Activated T-cell treated with anti-CD3 and anti-CD28 coated beads for 24 hours (primary cell): ENCODE measurements around the gene PRKAR1B.
"Not testable (repeated sequence)": the region's sequence is repeated elsewhere in the genome, so short reads cannot be mapped to it uniquely, and the experiment has no call there.

Experiments
- DNase-seq: peaks from one replicate; pipeline ENCODE4 v3.0.0-alpha.2; 2020; ENCODE audit warnings: low read depth

Gene PRKAR1B

DNA sequence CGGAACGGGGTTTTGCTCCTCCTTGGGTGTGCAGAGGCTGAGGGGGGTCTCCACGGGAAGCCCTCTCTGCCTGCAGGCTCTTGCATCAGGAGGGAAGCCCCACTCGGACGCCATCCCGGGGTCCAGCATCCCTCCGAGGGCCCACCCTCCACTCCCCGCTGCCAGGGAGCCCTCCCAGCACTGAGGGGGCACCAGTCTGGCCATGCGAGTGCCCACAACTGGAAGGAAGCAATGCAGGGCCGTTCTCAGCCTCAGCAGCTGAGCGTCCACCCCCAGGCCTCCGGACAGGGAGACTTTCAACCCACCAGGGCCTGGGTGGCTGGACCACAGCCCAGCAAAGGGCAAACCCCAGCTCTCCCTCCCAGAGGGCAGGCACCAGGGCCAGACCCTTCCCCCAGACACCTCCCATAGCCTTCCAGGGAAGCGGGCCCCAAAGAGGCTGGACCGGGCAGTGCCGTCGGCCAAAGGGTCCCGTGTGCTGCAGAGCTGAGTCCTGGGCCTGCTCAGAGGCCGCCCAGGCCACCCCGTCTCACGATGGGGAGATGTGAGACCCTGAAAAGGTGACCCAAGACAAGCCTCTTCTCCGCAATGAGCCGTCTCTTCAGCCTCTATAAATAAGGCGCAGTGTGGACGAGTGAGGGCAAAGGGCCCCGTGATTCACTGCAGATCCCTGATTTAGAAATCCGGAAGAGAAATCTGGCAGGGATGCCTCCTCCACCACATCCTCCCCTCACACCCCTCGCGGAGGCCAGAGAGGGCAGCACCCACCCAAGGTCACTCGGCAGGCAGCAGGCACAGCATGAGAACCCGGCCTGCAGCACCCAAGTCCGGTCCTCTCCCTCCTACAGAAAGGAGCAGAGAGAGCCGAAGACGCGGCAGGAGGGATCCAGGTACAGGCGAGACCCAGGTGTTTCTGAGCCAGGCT is 82.4 kb downstream of the PRKAR1B start:
- no peak for DNase-seq

DNA sequence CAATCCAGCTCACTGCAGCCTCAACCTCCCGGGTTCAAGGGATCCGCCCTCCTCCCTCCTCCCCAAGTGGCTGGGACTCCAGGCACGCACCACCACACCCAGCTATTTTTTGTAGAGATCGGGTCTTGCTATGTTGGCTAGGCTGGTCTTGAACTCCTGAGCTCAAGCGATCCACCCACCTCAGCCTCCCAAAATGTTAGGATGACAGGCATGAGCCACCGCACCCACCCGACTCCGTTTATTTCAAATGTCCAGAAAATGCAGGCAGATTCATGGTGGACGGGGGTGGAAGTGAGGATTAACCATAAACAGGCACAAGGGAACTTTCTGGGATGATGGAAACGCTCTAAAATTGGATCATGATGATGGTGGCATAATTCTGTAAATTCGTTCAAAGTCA is 85.1 kb downstream of the PRKAR1B start:
- no peak for DNase-seq

DNA sequence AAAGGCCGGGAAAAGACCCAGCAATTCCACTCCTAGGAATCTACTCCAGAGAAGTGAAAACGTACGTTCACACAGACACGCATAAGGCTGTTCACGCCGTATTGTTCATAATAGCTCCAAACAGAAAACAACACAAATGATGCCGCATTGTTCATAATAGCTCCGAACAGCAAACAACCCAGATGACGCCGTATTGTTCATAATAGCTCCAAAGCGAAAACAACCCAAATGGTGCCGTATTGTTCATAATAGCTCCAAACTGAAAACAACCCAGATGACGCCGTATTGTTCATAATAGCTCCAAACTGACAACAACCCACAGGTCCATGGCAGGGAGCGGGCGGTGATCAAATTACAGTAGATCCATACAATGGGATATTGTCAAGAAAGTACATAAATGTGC is 85.8 kb downstream of the PRKAR1B start:
- DNase-seq = no peak

DNA sequence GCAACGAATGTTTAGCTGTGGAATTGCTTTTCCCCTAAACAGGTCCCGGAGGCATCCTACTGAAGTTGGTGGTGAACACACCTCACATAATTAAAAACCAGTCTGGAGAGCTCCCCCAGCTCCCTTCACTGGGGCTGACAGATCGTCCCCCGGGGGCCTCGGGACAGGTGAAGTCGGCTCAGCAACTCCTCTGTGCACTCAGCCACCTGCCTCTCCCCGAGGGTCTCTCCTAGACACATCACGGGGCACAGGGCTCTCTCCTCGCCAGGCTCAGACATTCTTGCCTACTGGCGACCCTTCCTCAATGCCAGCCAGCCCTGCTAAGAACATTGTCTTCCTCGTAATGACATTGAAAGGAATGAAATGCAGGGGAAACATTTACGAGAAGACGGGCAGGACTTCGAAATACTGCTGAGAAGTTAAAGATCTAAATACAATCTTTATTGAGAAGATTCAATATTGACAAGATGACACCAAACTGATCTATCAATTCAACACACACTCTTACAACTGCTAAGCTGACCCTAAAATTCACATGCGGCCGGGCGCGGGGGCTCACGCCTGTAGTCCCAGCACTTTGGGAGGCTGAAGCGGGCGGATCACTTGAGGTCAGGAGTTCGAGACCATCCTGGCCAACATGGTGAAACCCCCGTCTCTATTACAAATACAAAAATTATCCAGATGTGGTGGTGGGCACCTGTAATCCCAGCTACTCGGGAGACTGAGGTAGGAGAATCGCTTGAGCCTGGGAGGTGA is 88.6 kb downstream of the PRKAR1B start:
- DNase-seq = no peak

DNA sequence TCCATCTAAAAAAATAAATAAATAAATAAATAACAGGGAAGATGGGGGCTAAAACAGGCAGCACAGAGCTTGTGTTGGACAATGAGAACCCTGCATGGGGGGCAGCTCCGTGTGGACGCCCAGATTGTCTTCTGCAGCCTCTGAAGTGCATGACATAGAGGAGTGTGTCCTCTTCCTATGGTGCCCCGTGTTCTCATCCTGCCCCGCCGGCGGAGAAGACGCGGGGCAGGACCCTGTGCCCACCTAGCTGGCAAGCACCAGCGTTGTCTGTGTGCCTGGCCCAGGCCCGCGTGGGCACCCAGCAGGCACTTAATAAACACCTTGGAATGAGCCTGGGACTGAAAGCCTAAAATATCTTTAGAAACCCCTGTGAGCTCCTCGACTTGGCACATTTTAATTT is 89.3 kb downstream of the PRKAR1B start:
- DNase-seq = no peak

DNA sequence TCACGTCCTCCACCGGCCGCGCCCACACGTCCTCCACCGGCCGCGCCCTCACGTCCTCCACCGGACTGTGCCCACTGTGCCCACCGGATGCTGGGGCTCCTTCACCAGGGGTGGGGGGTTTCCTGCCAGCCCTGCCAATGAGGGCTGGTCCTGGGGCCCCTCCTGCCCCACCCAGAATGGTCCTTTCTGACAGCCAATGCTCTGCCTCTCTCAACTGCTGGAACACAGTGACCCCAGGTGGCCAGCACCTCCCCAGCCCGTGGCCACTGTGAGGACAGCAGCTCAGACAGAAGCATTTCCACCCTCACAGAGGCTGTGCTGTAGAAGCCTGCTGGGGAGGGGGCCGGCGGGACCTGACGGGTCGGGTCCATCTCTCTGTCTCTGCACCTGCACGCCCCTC is 90.7 kb downstream of the PRKAR1B start:
- no peak for DNase-seq

DNA sequence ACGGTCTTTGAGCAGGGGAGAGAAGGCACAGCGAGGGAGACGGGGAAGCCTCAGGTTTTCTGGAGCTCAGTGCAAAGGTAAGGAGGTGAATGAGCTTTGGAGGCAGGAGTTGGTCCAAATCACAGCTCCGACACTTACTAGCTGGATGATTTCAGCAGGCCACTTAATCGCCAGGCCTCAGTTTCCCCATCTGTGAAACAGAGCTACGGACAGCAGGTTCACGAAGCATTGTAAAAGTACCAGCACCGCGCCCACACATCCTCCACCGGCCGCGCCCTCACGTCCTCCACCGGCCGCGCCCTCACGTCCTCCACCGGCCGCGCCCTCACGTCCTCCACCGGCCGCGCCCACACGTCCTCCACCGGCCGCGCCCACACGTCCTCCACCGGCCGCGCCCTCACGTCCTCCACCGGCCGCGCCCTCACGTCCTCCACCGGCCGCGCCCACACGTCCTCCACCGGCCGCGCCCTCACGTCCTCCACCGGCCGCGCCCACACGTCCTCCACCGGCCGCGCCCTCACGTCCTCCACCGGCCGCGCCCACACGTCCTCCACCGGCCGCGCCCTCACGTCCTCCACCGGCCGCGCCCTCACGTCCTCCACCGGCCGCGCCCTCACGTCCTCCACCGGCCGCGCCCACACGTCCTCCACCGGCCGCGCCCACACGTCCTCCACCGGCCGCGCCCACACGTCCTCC is 91.2 kb downstream of the PRKAR1B start:
- DNase-seq = not testable (repeated sequence)

DNA sequence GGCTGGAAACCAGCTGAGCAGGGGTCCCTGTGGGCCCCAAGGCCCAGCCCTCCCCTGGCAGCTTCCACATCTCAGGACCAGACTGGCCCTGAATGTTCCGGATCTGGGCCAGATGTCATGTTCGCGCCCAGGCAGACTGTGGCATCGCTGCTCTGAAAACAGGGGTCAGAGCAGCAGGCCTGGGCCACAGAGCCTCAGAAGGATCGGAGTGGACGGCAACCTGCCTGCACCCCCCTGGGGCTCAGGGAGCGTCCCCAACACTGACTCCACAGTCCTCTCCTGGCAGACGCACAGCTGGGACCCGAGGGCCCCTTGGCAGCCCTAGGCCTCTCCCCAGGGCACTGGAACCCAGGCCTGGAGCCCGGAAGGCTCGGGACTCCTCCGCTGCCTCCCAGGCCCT is 91.9 kb downstream of the PRKAR1B start:
- no peak for DNase-seq

DNA sequence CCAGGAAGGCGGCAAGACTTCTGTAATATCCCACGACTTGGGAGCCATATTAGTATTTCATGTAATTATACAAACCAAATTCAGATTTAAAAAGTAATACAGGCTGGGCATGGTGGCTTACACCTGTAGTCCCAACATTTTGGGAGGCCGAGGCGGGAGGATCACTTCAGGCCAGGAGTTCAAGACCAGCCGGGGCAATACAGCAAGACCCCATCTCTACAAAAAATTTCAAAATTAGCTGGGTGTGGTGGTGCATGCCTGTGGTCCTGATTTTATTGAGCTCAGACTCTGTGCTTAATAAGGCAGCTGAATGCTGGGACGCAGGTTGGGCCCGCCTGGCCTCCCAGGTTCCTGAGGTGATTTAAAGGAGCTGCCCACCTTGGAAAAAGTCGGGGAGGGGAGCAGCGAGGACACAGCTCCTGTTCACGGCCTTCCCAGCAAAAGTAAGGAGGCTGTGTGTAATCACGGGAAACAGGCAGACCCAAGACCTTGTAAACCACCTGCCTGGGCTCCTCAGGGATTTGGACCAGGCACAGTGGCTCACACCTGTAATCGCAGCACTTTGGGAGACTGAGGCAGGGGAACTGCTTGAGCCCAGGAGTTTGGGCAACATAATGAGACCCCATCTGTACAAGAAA is 93.6 kb downstream of the PRKAR1B start:
- DNase-seq = no peak

DNA sequence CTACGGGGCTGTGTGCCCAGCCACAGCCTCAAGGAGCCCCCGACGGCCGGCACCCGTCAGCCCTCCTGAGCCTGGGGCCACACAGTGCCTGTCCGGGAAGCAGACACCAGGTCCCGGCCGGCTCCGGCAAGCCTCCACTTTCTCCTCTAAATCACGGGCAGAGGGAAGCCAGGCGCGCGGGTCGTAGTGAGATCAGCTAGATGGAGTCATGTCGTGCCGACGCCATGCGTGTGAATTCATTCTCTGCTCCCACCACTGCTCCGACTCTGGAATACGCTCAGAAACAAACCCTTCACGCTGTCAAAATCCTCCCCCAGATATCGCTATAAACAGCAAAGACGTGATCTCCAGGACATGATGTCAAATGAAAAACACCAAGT is 94.3 kb downstream of the PRKAR1B start:
- DNase-seq = no peak

DNA sequence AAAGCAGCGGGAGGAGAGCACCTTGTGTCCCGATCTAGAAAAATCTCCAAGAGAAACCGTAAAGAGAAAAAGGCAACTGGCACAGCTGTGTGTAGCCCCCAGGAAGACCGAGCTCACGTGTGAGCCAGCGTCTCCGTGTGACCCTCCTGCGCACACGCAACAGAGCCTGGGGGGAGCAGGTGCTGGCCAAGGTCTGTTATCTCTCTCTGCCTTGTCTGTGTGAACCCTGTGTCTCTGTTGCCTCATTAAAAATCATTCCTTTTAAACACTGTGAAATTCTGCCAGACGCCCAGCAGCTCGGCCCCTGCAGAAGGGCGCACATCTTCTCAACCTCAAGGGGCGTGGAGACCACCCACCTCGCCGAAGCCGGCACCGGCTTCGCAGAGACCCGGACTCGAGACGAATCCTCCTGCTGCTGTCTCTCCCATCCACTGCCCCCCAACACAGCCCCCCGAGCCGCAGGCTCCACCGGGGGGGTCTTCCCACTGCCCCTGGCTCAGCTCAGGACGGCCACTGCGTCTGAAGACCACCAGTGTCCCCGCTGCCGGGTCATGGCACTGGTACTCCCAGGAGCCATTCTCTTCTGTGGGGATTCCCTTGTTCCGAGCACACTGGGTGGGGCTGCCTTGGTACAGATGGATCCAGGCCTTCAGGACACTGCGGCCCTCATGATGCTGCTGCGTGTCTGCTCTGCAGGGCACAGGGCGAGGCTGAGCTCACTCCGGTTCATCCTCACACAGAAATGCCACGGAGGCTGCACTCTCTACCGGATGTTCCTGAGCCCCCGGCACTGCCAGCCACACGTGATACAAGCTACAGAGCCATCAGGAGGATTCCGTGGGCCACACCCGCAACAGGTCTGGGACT is 94.9 kb downstream of the PRKAR1B start:
- no peak for DNase-seq

DNA sequence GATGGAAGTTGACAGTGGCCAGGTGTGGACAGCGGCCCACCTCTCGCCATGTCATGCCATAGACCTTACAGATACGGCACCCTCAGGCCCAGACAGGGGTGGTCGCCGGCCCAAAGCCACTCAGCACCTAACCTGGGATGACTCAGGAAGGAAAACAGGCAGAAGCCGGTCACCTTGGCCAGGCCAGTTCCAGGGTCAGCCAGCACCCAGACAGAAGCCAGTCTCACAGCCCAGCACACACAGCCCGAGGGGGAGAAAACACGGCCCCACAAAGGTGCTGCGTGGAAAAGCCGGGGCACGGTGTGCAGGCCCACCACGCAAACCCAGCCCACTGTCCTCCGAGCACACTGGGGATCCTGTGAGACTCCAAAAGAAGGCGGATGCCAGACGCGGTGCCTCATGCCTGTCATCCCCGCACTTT is 95.8 kb downstream of the PRKAR1B start:
- DNase-seq = no peak

DNA sequence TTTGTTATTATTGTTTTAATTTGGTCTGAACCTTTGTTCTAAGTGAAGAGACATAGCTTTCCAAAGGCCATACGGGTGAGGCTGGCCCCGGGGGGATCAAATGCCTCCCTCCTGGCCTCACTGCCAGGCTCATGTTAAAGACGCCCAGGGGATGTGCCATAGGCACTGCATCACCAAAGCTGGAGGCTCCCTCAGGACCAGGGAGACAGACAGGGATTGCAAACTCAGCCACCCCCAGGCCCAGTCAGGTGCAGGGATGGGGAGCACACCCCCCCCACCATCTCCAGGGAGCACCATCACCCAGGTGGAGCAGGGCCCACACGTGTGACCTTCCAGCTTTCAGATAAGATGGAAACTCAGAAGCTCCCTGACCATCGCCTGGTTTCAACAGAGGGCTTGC is 96.5 kb downstream of the PRKAR1B start:
- DNase-seq = no peak

DNA sequence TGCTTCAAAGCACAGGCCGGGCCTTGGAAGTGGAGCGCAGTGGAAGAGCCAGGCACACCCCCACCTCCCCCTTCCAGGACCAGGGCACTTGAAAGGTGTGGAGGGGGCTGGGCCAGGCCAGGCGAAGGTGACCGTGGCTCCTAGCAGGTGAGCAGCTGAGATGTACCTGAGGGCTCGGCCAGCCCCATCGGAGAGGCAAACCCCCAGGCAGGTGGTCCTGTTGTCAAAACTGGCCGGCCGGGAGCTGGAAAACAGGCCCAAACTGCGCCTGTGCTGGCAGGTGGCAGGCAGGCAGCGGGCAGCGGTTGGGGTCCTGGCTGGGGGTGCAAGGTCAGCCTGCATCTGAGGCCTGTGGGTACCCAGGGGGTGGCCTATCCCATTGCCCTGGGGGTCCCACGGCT is 97.0 kb downstream of the PRKAR1B start:
- no peak for DNase-seq

DNA sequence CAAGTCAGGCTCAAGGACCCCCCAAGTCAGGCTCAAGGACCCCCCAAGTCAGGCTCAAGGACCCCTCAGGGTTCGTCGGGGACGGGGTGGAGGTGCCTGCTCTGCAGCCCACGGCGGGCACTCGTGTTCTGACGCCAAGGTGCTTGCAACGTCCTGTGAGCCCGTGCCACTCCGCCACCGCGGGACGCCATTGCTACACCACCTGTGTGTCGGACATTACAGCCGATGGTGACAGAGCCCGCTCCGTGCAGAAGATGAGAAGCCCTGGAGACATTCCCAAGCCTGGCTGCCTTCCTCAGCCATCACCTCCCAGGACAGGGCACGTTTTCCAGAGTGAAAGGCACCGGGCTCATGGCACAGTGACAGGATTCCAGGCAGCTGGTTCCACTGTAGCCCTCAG is 98.3 kb downstream of the PRKAR1B start:
- no peak for DNase-seq

DNA sequence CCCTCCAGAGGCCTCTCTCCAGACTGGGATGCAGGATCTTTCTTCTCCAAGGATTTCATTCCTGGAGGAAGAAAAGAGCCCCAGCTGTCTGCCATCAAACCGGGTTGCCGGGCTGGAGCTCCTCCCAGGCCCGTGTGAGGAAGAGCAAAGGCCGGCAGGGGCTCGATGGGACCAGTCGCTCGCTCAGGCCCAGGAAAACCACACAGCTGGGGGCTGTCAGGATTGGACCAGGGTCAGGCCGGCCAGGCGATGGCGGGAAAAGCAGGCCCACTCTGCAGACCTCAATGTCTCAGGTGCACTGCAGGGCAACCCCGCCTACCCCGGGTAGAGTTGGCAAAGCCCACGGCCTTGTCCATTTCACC is 98.7 kb downstream of the PRKAR1B start:
- no peak for DNase-seq

DNA sequence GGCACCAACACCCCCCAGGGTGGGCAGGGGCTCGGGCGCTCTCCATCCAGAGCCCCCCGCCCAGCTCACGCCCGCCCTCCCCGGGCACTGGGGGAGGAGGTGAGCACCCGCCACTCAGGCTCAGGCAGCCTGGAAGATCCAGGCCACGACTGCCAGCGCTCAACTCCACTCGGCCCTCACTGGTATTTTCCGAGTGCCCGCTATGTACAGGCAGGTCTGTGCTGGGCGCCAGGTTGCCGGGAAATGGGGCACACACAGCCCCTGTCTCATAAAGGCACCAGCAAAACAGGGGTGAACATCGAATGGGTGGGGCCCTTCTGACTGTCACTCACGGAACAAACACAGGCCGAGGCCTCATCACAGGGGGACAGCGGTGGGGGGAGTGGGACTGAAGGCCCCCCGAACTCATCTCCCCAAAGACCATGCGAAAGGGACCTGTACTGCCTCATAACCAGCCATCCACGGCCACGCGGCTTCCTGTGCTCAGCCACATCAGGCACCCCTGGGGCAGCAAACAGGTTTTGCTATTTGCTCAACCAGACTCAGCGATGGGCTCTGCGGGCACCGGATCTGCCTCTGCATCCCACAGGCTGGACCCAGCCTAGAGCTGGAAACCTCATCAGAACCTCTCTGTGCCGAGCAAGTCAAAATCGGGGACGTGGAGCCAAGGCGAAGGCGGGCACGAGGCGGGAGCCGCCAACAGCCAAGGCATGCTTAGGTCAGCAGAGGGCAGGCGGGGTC is 99.2 kb downstream of the PRKAR1B start:
- DNase-seq = no peak

DNA sequence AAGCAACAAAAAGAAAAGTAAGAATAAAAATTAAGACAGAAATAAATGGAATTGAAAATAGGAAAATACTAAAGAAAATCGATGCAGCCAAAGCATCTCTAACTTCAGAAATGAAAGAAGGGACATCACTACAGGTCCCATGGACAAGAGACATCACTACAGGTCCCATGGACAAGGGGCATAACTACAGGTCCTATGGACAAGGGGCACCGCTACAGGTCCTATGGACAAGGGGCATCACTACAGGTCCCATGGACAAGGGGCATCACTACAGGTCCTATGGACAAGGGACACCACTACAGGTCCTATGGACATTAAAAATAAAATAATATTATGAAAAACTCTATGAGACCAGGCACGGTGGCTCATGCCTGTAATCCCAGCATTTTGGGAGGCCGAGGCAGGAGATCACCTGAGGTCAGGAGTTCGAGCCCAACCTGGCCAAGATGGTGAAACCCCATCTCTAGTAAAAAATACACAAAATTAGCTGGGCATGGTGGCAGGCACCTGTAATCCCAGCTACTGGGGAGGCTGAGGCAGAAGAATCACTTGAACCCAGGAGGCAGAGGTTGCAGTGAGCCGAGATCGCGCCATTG is 101.6 kb downstream of the PRKAR1B start:
- no peak for DNase-seq

DNA sequence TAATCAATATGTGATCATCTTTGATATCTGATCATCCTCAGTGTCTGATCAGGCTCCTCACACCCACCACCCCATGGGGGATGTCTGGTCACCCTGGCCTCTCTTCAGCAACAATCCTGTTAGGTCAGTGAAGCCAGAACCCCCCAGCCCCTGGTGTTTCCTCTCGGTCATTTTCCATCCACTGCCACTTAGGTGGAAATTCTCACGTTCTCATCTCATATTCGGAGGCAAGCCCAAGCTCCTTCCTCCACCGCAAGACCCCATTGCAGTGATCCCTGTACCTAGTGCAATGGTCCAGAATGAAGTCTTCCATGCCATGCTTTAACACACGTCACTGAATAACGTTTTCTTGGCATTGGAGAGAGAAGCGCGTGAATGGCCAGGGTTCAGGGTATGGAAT is 103.6 kb downstream of the PRKAR1B start:
- no peak for DNase-seq

DNA sequence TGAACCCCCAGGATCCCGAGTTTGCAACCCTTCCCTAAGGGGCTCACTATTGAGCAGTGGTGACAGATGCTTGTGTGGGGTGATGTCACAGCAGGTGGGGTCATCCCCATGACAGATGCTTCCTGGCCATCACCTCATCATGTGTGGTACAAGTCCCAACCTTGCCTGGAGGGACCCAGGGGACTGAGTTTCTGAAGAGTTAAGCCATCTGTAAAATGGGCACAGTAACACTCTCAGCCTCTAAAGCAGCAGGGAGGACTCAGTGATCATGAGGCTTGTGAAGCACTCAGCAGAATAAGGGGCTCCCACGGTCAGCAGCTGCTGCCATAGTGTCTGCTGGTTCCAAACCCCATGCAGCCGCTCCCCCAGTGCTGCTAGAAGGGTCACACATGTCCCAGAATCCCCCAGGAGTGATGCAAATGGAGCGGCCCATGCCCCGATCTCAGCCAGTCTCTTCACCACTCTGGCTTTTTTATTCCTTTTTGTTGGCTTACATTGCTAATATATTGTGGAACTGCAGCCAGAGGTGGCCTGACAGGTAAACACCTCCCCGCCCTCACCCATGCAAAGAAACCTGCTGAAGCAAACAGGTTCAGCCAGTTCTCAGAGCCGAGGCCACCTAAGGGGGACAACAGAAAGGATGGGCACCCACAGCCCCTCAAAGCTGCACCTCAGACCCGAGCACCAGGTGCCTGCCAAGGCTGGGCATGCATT is 105.4 kb downstream of the PRKAR1B start:
- DNase-seq = no peak
